HepG2 (cell line): ENCODE data around the gene LSM11. TPM values are rescaled to one million over a fixed set of nuclear protein-coding genes. Genes with fewer than 3 reads are reported as not detected.

Experiments
- ATAC-seq: fragments of 200-7000 bp; cut with Tn5 transposase; 3 replicates; pipeline ENCODE4 v1.9.1; 2020; ENCODE audit warnings: mild to moderate bottlenecking, moderate library complexity
- BruUV-seq: library from RNA; stranded (reverse); fragments of 400-500 nt; replicated peaks from 2 replicates; lab custom pipeline; 2021; lab: Mats Ljungman, UMichigan
- CTCF ChIA-PET: fragments of 300-600 bp; formaldehyde crosslinking; extraction: SDS; loops from one replicate; lab custom pipeline; 2021; ENCODE audit warnings: low total read pairs, inconsistent platforms, low intra/inter-chr PET ratio; lab: Yijun Ruan, JAX
- POLR2A ChIA-PET: fragments of 350-600 bp; sonication (Branson Sonifier 250); formaldehyde crosslinking; loops from one replicate; lab custom pipeline; 2020; ENCODE audit warnings: antibody characterized with exemption, inconsistent platforms; lab: Yijun Ruan, JAX
- DNase-seq: peaks from one replicate; pipeline ENCODE4 v3.0.0-alpha.2; 2015; ENCODE audit warnings: low spot score
- FAIRE-seq: peaks from 3 replicates; lab custom pipeline; 2011; peaks lifted over from hg19 to GRCh38; lab: Jason Lieb, UNC
- H2AFZ ChIP-seq: one replicate; pipeline ENCODE4 v1.6.1; 2011; ENCODE audit warnings: low read length, inconsistent platforms
- H3K27ac ChIP-seq: fragments of 300-600 bp; 3 replicates; pipeline ENCODE4 v1.8.0; 2011; ENCODE audit warnings: mixed run types, mild to moderate bottlenecking, mixed read lengths, low read length, inconsistent platforms; ENCODE audit not compliant: insufficient read depth; ENCODE audit errors: extremely low read length
- H3K27me3 ChIP-seq, 2 experiments: fragments of 200-600 bp in 1 of 2; 2 replicates in 1 of 2; 3 replicates in 1 of 2; pipeline versions ENCODE4 v1.6.0 to v1.8.0; 2011; ENCODE audit warnings: low read length in 2 of 2, mild to moderate bottlenecking in 2 of 2, moderate library complexity in 2 of 2, inconsistent platforms in 1 of 2; ENCODE audit not compliant: insufficient read depth in 2 of 2, control insufficient read depth in 1 of 2
- H3K36me3 ChIP-seq, 2 experiments: fragments of 200-600 bp in 1 of 2; replicated peaks in 1 of 2; 2 replicates in 1 of 2; 3 replicates in 1 of 2; pipeline versions ENCODE4 v1.5.1 to v1.8.0; 2011; ENCODE audit warnings: low read length in 2 of 2, inconsistent platforms in 1 of 2; ENCODE audit not compliant: insufficient read depth in 2 of 2, control insufficient read depth in 1 of 2
- H3K4me1 ChIP-seq: 2 replicates; pipeline ENCODE4 v1.5.1; 2012; ENCODE audit warnings: low read length, inconsistent platforms; ENCODE audit not compliant: insufficient read depth
- H3K4me2 ChIP-seq: 2 replicates; pipeline ENCODE4 v1.6.0; 2011; ENCODE audit warnings: low read depth, low read length, inconsistent platforms
- H3K4me3 ChIP-seq, 3 experiments: fragments of 200-600 bp in 1 of 3; sonication (generic), shearing (Covaris generic) in 1 of 3; replicated peaks in 1 of 3; 2 replicates each; pipeline ENCODE4 v1.5.1; 2011 to 2016; ENCODE audit warnings: low read length in 3 of 3, inconsistent platforms in 2 of 3, low read depth in 2 of 3, mild to moderate bottlenecking in 2 of 3, control low read depth in 1 of 3, mixed read lengths in 1 of 3; ENCODE audit not compliant: insufficient read depth in 1 of 3
- H3K79me2 ChIP-seq: one replicate; pipeline ENCODE4 v1.6.1; 2011; ENCODE audit warnings: low read length, inconsistent platforms; ENCODE audit not compliant: insufficient read depth
- H3K9ac ChIP-seq: 2 replicates; pipeline ENCODE4 v1.6.0; 2011; ENCODE audit warnings: mild to moderate bottlenecking, low read depth, low read length, inconsistent platforms; ENCODE audit not compliant: insufficient read depth
- H3K9me3 ChIP-seq: 2 replicates; pipeline ENCODE4 v1.5.1; 2012; ENCODE audit warnings: mild to moderate bottlenecking, low read length
- H4K20me1 ChIP-seq: 2 replicates; pipeline ENCODE4 v1.6.0; 2011; ENCODE audit warnings: inconsistent platforms, mild to moderate bottlenecking, low read length, moderate library complexity; ENCODE audit not compliant: insufficient read depth
- FOXO1 ChIP-seq: sonication (generic); formaldehyde crosslinking; IDR thresholded peaks from 2 replicates; pipeline ENCODE4 v1.4.0; 2020; ENCODE audit warnings: missing genetic modification reagents
- HNRNPL ChIP-seq: fragments of 200-400 bp; formaldehyde crosslinking; IDR thresholded peaks from 2 replicates; pipeline ENCODE4 v1.6.1; 2017; ENCODE audit warnings: mild to moderate bottlenecking, low read depth, low read length
- MXD3 ChIP-seq: IDR thresholded peaks from 2 replicates; pipeline ENCODE4 v1.6.1; 2016; ENCODE audit warnings: mild to moderate bottlenecking, missing biosample characterization, missing genetic modification reagents
- RERE ChIP-seq: IDR thresholded peaks from 2 replicates; pipeline ENCODE4 v1.6.1; 2016; ENCODE audit warnings: low read depth, missing genetic modification reagents, missing compliant biosample characterization
- RFX1 ChIP-seq: fragments of 450-650 bp; IDR thresholded peaks from 2 replicates; pipeline ENCODE4 v1.6.1; 2017
- RNF219 ChIP-seq: sonication (generic); formaldehyde crosslinking; IDR thresholded peaks from 2 replicates; pipeline ENCODE4 v1.5.0; 2020; ENCODE audit warnings: mild to moderate bottlenecking, missing genetic modification reagents
- ZFP91 ChIP-seq: sonication (generic); formaldehyde crosslinking; IDR thresholded peaks from 2 replicates; pipeline ENCODE4 v1.9.0; 2022; ENCODE audit warnings: missing genetic modification reagents, mild to moderate bottlenecking, borderline replicate concordance
- ZMAT3 ChIP-seq: sonication (generic); formaldehyde crosslinking; conservative IDR thresholded peaks from 2 replicates; pipeline ENCODE4 v1.7.0; 2021; ENCODE audit warnings: missing genetic modification reagents
- ZNF138 ChIP-seq: sonication (generic); formaldehyde crosslinking; IDR thresholded peaks from 2 replicates; pipeline ENCODE4 v1.5.0; 2020; ENCODE audit warnings: mild to moderate bottlenecking, low read depth, missing genetic modification reagents
- ZNF430 ChIP-seq: sonication (generic); formaldehyde crosslinking; IDR thresholded peaks from 2 replicates; pipeline ENCODE4 v1.9.0; 2021; ENCODE audit warnings: mild to moderate bottlenecking, missing genetic modification reagents
- ZNF589 ChIP-seq: sonication (generic); formaldehyde crosslinking; conservative IDR thresholded peaks from 2 replicates; pipeline ENCODE4 v1.8.0; 2022; ENCODE audit warnings: mild to moderate bottlenecking, moderate library complexity, missing genetic modification reagents
- ZNF766 ChIP-seq: sonication (generic); formaldehyde crosslinking; IDR thresholded peaks from 2 replicates; pipeline ENCODE4 v1.5.0; 2020; ENCODE audit warnings: missing genetic modification reagents, borderline replicate concordance
- ZNF784 ChIP-seq: sonication (generic); formaldehyde crosslinking; IDR thresholded peaks from 2 replicates; pipeline ENCODE4 v1.5.1; 2020; ENCODE audit warnings: missing genetic modification reagents, mild to moderate bottlenecking, borderline replicate concordance
- ZNF879 ChIP-seq: sonication (generic); formaldehyde crosslinking; IDR thresholded peaks from 2 replicates; pipeline ENCODE4 v1.8.1; 2023; ENCODE audit warnings: missing genetic modification reagents
- WGBS: methylation state at CpG from one replicate; pipeline ENCODE4 v1.1.6; 2017; ENCODE audit warnings: low lambda C conversion rate; 5-methylcytosine and 5-hydroxymethylcytosine counted together
- in situ Hi-C: cut with HindIII; loops from 2 replicates; pipeline ENCODE4 v1.10.0; 2017; ENCODE audit warnings: low pct_unique_long_range_greater_than_20kb; ENCODE audit not compliant: extremely low pct_ligation_motif_present
- intact Hi-C: fragments of 100-400 bp; cut with micrococcal nuclease; formaldehyde crosslinking; loops from one replicate; pipeline ENCODE4 v1.10.0; 2022; ENCODE audit not compliant: unreplicated experiment
- polyA plus RNA-seq, 8 experiments: library from polyadenylated mRNA; depleted of rRNA in 3 of 8; stranded (reverse) in 7 of 8; unstranded in 1 of 8; fragments of >200 nt; fragmentation: Illumina TruSeq in 4 of 8; extraction: Trizol in 4 of 8; gene quantifications; 2 replicates each; pipeline versions ENCODE4 v1.2.1 to v1.2.3, GENCODE V29; 2011 to 2016; ENCODE audit warnings: low read depth in 4 of 8, missing spikeins in 1 of 8, mixed read lengths in 1 of 8; ENCODE audit not compliant: insufficient read depth in 1 of 8
- total RNA-seq, 5 experiments: library from RNA; depleted of rRNA; stranded (reverse); fragments of >200 nt; fragmentation: Illumina TruSeq; extraction: Trizol; gene quantifications; 2 replicates each; pipeline ENCODE4 v1.2.3, GENCODE V29; 2016; ENCODE audit warnings: low read depth in 1 of 5

The LSM11 gene
- total and polyA plus RNA-seq, 2 of the 13 experiments (the other 11 are each of a cell fraction or from before 2014, with no cell fraction given), result 4.5 to 7.2 TPM

GRCh38 chr5:157764531-157764930 lies 21.0 kb downstream of the LSM11 start:
- no peaks in the 10 kb centered on the region for H3K36me3 ChIP-seq
- BruUV-seq, result no TSS peak
- FAIRE-seq (no peak), ATAC-seq (no peak), DNase-seq (no peak)
- no peak overlapping the region for H3K4me3 ChIP-seq
- H3K9me3 ChIP-seq, result no peaks in the 10 kb centered on the region
- WGBS, result 52% methylated on average over 3 of the region's 6 CpGs
- TF ChIP-seq MXD3 (CRISPR knock-in tag) (no peak), FOXO1 (CRISPR knock-in tag) (no peak), ZNF430 (CRISPR knock-in tag) (no peak), RFX1 (no peak), RNF219 (CRISPR knock-in tag) (no peak), ZNF784 (CRISPR knock-in tag) (no peak), ZNF138 (CRISPR knock-in tag) (no peak), ZNF589 (CRISPR knock-in tag) (no peak), ZFP91 (CRISPR knock-in tag) (no peak), ZNF879 (CRISPR knock-in tag) (no peak), RERE (CRISPR knock-in tag) (no peak), ZMAT3 (CRISPR knock-in tag) (no peak), ZNF766 (CRISPR knock-in tag) (no peak), HNRNPL (no peak)
- no peaks in the 10 kb centered on the region for H4K20me1 ChIP-seq
- H3K9ac ChIP-seq, result no peak overlapping the region
- no peaks in the 10 kb centered on the region for H3K79me2 ChIP-seq
- ChIA-PET CTCF (no interaction called here), POLR2A (no interaction called here)
- H3K27ac ChIP-seq, result no peak overlapping the region
- no peak overlapping the region for H2AFZ ChIP-seq
- intact Hi-C loops, result no loop called here
- no peaks in the 10 kb centered on the region for H3K4me1 ChIP-seq
- H3K4me2 ChIP-seq, result no peak overlapping the region
- in situ Hi-C loops, result no loop called here
- no peaks in the 10 kb centered on the region for H3K27me3 ChIP-seq
